Colon (tissue), 2 donors: Measurements from ENCODE around the gene SPTA1.

Experiments
- FAIRE-seq: peaks from 2 replicates; lab custom pipeline; 2012; peaks lifted over from hg19 to GRCh38; lab: Jason Lieb, UNC
- donor health status: control.
- donor health status: control.

SPTA1 gene

DNA sequence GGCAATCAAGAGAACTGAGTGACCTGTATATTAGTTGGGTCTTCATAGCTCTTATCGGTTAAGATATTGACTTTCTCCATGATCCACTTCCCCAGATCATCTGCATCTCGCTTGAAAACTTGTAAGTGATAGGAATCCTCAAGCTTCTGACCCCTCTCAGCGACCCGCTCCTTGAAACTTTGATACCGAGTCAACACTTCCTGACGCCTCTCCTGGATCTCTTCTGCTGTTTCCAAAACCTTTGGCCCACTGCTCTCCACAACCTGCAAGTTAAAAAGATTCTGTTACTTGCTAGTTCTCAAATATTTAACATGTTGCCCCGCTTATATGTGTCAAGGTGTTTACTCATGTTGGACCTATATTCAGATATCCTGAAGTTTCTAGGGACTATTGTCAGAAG lies 1.4 kb downstream of the SPTA1 start:
- no peak for FAIRE-seq

DNA sequence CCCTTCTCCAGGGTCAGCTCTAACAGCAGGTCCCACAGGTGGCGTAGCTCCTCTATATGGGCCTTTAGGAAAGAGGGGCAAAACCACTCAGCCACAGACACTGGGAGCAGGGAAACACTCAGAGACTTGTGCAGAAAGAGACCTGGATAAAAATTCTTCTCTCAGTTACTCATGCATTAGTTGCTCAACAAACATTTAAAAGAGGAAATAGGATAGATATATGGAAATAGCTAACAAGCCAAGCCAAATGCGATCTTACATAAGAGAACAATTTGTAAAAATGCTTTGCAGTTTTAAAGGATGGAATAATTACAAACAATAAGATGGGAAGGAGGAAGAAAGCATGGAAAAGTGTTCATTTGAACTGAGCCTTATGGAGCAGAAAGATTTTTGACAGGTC lies 4.9 kb downstream of the SPTA1 start:
- FAIRE-seq = no peak

DNA sequence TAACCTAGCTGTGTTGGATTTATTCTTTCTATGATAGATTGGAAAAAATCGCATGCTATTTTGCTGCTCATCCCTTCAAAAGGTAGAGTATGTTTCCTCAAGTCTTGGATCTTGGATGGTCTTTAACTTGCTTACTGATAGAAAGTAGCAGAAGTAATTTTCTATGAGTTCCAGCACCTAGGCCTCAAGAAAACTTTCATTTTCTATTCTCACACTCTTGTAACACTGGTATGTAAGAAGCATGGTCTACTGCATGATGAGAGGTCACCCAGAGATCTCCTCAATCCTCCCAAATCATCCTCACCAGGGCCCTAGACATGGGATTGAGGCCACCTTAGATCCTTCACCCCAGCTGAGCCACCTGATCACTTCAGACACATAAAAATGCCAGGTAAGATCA lies 7.2 kb downstream of the SPTA1 start:
- FAIRE-seq = no peak

DNA sequence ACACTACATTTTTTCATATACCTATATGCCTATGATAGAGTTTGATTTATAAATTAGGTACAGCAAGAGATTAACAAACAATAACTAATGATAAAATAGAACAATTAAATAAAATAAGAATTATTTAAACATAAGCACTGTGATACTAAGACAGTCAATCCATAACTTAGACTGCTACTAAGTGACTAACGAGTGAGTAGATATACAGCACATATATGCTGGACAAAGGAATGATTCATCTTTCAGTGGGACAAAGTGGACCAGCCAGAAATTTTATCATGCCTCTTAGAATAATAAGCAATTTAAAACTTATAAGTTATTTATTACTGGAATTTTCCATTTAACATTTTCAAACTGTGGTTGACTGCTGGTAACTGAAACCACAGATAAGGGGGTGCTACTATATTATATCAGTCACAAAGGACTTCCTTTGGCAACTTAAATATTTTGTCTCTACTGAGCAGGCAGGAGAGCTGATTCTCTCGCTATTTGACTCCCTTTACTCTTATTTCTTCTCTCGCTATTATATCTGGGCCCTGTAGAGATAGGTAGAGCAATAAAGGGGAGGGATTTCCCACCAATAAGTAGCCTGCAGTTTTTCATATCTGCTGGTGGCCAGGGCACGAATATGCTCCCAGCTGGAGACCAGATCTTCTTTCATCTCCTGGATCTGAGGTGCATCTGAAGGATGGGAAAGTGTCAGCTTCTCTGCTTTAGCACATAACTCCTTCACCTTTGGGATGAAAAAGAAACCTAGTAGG lies 10.8 kb downstream of the SPTA1 start:
- FAIRE-seq = no peak

- FAIRE-seq = no peak
Measured at GRCh38 chr1:158674302-158674701, 12.2 kb downstream of the SPTA1 start.

DNA sequence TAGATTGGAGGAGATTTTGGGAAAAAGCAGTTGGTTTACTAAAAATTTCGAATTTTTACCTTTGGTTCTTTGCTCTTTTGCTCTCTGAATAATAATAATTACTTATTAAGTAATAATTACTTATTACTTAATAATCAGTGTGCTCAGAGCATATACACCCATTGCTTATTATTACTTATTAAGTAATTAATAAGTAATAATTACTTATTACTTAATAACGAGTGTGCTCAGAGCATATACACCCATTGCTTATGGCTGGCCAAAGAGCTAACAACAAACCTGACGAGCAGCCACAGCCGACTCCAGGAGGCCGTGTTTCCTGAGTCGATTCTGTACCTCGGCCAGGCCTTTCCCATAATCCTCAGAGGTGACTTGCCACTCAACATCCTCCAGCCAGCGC lies 20.5 kb downstream of the SPTA1 start:
- FAIRE-seq = no peak

DNA sequence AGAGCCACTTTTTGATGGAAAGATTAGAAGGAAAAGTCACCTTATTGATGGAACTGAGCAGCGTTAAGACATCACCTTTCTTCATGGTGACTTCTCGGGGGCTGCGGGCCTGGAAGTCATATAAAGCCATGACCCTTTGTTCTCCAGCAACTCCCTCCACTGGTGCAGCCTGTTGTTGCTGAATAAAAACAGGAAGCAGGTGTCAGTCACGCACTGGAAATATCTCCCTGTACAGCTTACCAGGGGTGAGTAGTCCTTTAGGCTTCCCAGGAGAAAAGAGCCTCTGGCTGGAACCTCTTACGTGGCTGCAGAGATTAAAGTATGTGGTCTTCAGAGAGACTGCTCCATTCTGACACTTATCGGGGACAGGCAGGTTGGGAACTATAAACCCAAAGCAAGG lies 31.9 kb downstream of the SPTA1 start:
- FAIRE-seq = no peak

DNA sequence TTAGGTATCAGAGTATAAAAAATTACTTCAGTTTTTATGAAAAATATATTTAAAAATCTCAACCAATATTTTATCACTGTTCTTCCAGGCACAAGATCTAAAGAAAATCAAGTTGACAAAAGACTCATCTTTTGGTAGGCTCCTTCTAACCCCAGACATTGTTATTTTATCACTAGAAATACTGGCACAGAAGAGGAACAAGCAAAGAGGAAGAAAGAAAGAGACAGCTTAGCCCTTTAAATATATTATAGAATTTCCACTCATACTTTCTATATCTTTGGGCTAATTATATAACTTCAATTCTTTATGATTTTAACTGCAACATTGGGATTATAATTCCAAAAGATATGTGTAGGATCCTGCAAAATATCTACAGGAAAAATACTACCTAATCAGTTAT lies 32.4 kb downstream of the SPTA1 start:
- no peak for FAIRE-seq

- no peak for FAIRE-seq
Measured at GRCh38 chr1:158652721-158653334, 33.7 kb downstream of the SPTA1 start.

DNA sequence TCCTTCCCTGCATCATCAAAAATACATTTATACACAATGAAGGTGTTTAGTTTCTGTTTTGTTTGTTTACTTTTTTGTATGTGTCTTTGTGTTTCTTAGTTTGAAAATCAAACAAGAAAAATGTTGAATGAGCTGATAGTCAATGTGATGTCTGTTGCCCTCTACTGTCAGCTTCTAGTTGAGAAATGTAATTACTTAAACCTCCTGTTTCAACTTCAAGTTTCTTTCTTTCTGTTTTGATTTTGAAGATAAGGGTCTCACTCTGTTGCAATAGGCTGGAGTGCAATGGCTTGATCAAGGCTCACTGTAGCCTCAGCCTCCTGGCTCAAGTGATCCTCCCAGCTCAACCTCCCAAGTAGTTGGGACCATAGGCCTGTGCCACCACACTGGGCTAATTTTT lies 37.5 kb downstream of the SPTA1 start:
- FAIRE-seq = no peak

DNA sequence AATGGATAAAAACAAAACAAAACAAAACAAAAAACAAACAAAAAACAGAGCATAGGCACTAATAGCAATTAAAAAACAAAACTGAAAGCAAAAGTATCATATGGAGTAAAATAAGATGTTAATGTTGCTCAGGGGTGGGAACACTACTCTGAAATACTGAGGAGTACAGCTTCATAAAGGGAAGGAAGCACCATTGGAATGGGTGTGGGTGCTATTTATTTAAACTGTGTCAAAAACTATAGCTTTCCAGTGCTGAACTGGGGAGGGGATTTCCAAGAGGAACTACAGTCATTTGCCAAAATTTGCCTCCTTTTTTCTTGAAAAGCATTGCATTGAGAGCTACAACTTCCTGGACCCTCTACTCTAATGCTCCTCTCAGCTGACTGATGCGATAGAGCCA lies 40.0 kb downstream of the SPTA1 start:
- FAIRE-seq = no peak

DNA sequence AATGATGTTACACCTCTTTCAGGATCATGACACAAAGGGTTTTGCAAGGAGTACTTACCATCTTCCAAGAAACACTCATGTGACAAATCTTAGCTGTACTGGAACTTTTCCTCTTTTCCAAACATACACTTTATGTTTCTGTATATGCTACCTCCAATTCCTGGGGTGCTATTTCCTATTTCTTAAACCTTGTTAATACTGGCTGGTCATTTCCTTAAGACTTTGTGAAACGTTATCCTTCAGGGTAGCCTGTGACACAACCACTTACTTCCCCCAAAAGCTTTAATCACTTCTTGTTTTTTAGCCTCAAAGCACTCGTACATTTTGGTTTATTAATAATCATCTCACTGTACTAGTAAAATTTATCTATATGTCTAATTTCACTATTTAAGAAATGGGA lies 42.1 kb downstream of the SPTA1 start:
- no peak for FAIRE-seq

DNA sequence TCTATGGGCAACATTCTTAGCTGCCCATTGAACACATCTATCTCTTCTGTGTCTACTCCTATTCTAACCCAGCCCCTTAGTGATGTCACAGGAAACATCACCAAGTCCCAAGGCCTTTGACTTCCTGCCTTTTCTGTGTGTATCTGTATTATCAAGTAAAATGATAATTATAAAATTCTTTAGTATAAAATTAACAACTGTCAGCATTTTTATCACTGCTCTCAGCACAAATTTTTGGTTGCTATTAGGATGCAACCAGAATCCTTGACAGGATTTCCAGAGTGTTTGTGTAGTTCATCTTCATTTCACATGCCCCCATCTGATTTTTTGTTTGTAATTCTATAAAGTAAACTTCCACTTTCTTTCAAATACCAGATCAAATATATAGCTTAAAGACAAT lies 47.6 kb downstream of the SPTA1 start:
- FAIRE-seq = no peak

- no peak for FAIRE-seq
Measured at GRCh38 chr1:158638146-158638545, 48.4 kb downstream of the SPTA1 start.

DNA sequence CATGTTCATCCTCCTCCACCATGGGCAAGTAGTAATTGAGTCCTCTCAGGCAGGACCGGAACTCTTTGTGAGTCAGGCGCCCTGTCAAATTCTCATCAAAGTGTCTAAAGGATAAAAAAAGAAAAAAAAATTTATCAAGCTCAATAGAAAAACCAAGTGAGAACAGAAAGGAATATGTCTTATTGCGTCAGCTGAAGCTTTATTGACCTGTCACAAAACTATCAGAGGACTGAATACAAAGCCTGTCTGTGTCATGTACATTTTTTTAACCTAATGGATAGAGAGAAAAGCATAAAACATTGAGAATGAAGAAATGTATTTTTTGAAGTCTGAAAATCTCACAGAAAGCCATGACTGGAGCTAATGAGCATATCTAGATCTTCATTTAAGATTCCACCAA lies 72.8 kb downstream of the SPTA1 start:
- no peak for FAIRE-seq

GRCh38 chr1:158611916-158612315 lies 74.6 kb downstream of the SPTA1 start:
- FAIRE-seq = no peak

GRCh38 chr1:158607296-158607695 lies 79.2 kb downstream of the SPTA1 start:
- no peak for FAIRE-seq

DNA sequence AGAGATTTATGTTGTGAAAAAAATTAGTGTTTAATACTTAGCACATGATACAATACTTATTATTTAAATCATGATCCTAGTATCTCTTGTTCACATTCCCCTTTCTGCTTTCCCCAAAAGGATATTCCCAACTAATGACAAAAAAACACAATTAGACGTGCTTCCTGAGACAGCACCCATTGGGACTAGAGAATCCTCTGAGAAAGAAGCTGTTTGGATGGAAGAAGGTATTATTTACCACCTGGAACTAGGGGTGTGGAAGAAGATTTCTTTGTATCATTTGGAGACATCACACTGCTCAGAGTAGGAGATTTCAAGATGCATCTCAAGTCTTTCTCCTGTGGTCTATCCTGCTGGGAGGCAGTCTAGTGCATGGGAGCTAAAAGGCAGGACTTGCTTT lies 81.5 kb downstream of the SPTA1 start, which contains the start of gene OR10Z1:
OR10Z1 (plus strand) TSS at position 301 of the 400 bp plus-strand sequence. CDS start 1,171 bp downstream, outside the sequence.
- no peak for FAIRE-seq

DNA sequence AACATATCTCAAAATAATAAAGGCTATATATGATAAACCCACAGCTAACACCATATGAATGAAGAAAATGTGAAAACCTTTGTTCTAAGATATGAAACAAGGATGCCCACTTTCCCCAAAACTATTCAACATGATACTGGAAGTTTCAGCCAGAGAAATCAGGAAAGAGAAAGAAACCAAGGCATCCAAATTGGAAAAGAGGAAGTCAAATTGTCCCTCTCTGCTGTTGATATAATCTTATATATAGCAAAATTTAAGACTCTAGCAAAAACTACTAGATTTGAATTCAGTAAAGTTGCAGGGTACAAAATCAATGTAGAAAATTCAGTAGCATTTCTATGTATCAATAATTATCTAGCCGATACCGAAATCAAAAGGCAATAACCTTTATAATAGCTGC lies 85.8 kb downstream of the SPTA1 start:
- FAIRE-seq = no peak

GRCh38 chr1:158586942-158587341 lies 99.6 kb downstream of the SPTA1 start:
- FAIRE-seq = no peak

GRCh38 chr1:158583962-158584361 lies 102.6 kb downstream of the SPTA1 start:
- no peak for FAIRE-seq

GRCh38 chr1:158579733-158580132 lies 106.8 kb downstream of the SPTA1 start, which contains the start of gene OR10X1:
Gene OR10X1 (minus strand): TSS chr1:158579899. CDS start chr1:158579899, 0 bp downstream.
- FAIRE-seq = no peak

- no peak for FAIRE-seq
Measured at GRCh38 chr1:158577561-158577960, 109.0 kb downstream of the SPTA1 start.

- FAIRE-seq = no peak
Measured at GRCh38 chr1:158572226-158572625, 114.3 kb downstream of the SPTA1 start.
